Ascending aorta (tissue), 2 donors: ENCODE measurements around the gene C1QA. TPM values are rescaled to one million over a fixed set of nuclear protein-coding genes. Genes with fewer than 3 reads are reported as not detected.
A peak's percentile ranks its signal among the peaks of the same experiment; 100 is the strongest.

Experiments used
- DNase-seq, 2 donors: peaks; one replicate each; pipeline ENCODE4 v3.0.0-alpha.2; 2019; ENCODE audit warnings: low spot score in 2 of 2
- H3K27ac ChIP-seq, 2 donors: fragments of 200-600 bp; sonication (generic); one replicate each; pipeline ENCODE4 v1.5.1; 2016 to 2017; ENCODE audit warnings: mild to moderate bottlenecking in 1 of 2
- H3K27me3 ChIP-seq: fragments of 200-600 bp; sonication (generic); one replicate; pipeline ENCODE4 v1.5.1; 2017
- H3K36me3 ChIP-seq, 2 donors: fragments of 200-600 bp; sonication (generic); one replicate each; pipeline ENCODE4 v1.5.1; 2016
- H3K4me1 ChIP-seq, 2 donors: fragments of 200-600 bp; sonication (generic); one replicate each; pipeline ENCODE4 v1.5.1; 2016 to 2017; ENCODE audit warnings: mild to moderate bottlenecking in 1 of 2
- H3K4me3 ChIP-seq, 2 donors: fragments of 200-600 bp; sonication (generic); one replicate each; pipeline ENCODE4 v1.5.1; 2016 to 2017; ENCODE audit warnings: mild to moderate bottlenecking in 1 of 2
- H3K9me3 ChIP-seq, 2 donors: fragments of 200-600 bp; sonication (generic); one replicate each; pipeline ENCODE4 v1.5.1; 2016
- CTCF ChIP-seq, 3 experiments: fragments of 200-600 bp in 2 of 3; fragments of 450-650 bp in 1 of 3; sonication (generic) in 2 of 3; IDR thresholded peaks; one replicate each; pipeline ENCODE4 v1.5.1; 2016 to 2019; ENCODE audit warnings: antibody characterized with exemption in 3 of 3, mild to moderate bottlenecking in 1 of 3, moderate library complexity in 1 of 3
- intact Hi-C: fragments of 100-400 bp; cut with DNase I; formaldehyde crosslinking; loops from one replicate; pipeline ENCODE4 v1.15.1; 2023
- total RNA-seq: library from RNA; depleted of rRNA; stranded (reverse); fragments of >200 nt; gene quantifications from one replicate; pipeline ENCODE4 v1.1.0, GENCODE V29; 2016

C1QA gene
- total RNA-seq, 1 donor from 2014 or later = 202 TPM

GRCh38 chr1:22635436-22635835, 992 bp upstream of the C1QA start:
- no peak for TF ChIP-seq CTCF (IDR thresholded peaks at IDR 0.05)
- no peak for DNase-seq
- intact Hi-C loops = no loop called here

GRCh38 chr1:22636927-22637326, 499 bp downstream of the C1QA start:
- H3K4me1 ChIP-seq = no peaks in the 10 kb centered on the region
- H3K9me3 ChIP-seq = no peaks in the 10 kb centered on the region
- no peaks in the 10 kb centered on the region for H3K27me3 ChIP-seq
- peak overlapping the region in 1 of 2 donors; percentile 33 for H3K4me3 ChIP-seq
- H3K36me3 ChIP-seq = no peaks in the 10 kb centered on the region
- no peak overlapping the region for H3K27ac ChIP-seq
- intact Hi-C loops = no loop called here
- DNase-seq = no peak
- no peak for TF ChIP-seq CTCF (IDR thresholded peaks at IDR 0.05)

More at GRCh38 chr1:22635436-22635835, 992 bp upstream of the C1QA start:
- H3K27ac ChIP-seq = no peak overlapping the region
- H3K9me3 ChIP-seq = no peaks in the 10 kb centered on the region
- H3K27me3 ChIP-seq = no peaks in the 10 kb centered on the region
- no peaks in the 10 kb centered on the region for H3K4me1 ChIP-seq
- H3K4me3 ChIP-seq = no peak overlapping the region
- H3K36me3 ChIP-seq = no peaks in the 10 kb centered on the region

- TF ChIP-seq CTCF (IDR thresholded peaks at IDR 0.05) = no peak
- intact Hi-C loops = no loop called here
- peak overlapping the region in 1 of 2 donors; percentile 33 for H3K4me3 ChIP-seq
- DNase-seq = no peak
- H3K27me3 ChIP-seq = no peaks in the 10 kb centered on the region
- H3K27ac ChIP-seq = no peak overlapping the region
- H3K4me1 ChIP-seq = no peaks in the 10 kb centered on the region
- no peaks in the 10 kb centered on the region for H3K9me3 ChIP-seq
- H3K36me3 ChIP-seq = no peaks in the 10 kb centered on the region
Measured at GRCh38 chr1:22637907-22638445, 1.5 kb downstream of the C1QA start.

GRCh38 chr1:22638476-22639234, 2.2 kb downstream of the C1QA start:
- no peak for TF ChIP-seq CTCF (IDR thresholded peaks at IDR 0.05)
- no peak for DNase-seq

GRCh38 chr1:22639286-22639685, 2.9 kb downstream of the C1QA start:
- TF ChIP-seq CTCF (IDR thresholded peaks at IDR 0.05) = no peak
- intact Hi-C loops = no loop called here
- no peak overlapping the region for H3K27ac ChIP-seq
- no peaks in the 10 kb centered on the region for H3K27me3 ChIP-seq
- no peaks in the 10 kb centered on the region for H3K4me1 ChIP-seq
- H3K36me3 ChIP-seq = no peaks in the 10 kb centered on the region
- H3K4me3 ChIP-seq = no peak overlapping the region
- no peaks in the 10 kb centered on the region for H3K9me3 ChIP-seq
- DNase-seq = no peak

More at GRCh38 chr1:22638476-22639234, 2.2 kb downstream of the C1QA start:
- H3K4me1 ChIP-seq = no peaks in the 10 kb centered on the region
- H3K27ac ChIP-seq = no peak overlapping the region
- H3K9me3 ChIP-seq = no peaks in the 10 kb centered on the region
- peak overlapping the region in 1 of 2 donors; percentile 33 for H3K4me3 ChIP-seq
- no peaks in the 10 kb centered on the region for H3K36me3 ChIP-seq
- no peaks in the 10 kb centered on the region for H3K27me3 ChIP-seq
- intact Hi-C loops = no loop called here
